ENCODE data around the gene CDC42SE2.
"Not testable (repeated sequence)": the region's sequence is repeated elsewhere in the genome, so short reads cannot be mapped to it uniquely, and the experiment has no call there.

CDC42SE2 gene

GRCh38 chr5:131316822-131317221 lies 53.0 kb downstream of the CDC42SE2 start:
- DNase-seq (ENCODE audit: low read depth in 1 of 2, low spot score in 1 of 2): no peak

DNA sequence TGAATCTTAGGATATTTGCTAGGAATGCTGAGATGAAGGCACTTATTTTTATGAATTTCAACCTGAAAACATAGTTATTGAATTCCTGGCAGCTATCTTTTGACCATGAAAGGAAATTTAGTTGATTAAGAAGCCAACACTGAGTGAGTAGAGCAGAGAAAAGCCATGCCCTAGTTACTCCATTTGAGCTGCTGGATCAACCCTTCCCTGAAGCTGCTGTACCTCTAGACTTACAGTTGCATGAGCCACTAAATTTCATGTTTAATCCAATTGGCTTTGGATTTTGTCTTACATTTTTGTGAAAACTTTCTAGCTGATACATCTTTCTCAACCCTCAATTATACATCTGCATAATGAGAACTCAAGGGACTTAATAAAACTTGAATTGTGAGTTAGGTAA lies 54.6 kb downstream of the CDC42SE2 start:
- DNase-seq (ENCODE audit: low read depth in 1 of 2, low spot score in 1 of 2): no peak

DNA sequence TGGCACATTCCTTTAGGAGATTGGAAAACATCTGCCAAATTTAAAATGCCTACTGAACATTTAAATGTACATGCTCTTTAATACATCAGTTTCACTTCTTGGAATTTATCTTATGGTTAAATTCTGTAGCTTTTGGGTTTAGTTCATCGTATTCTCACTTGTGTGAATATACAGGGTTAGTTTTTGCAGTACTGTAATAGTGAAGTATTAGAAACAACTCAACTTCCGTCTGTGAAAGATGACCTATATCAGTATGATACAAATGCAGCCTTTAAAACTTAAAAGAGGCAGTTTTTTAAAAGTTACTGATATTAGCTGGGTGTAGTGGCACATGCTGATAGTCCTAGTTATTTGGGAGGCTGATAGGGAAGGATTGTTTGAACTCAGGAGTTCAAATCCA lies 57.2 kb downstream of the CDC42SE2 start:
- DNase-seq (ENCODE audit: low read depth in 1 of 2, low spot score in 1 of 2): no peak

- no peak for DNase-seq (ENCODE audit: low read depth in 1 of 2, low spot score in 1 of 2)
These were observed 59.1 kb downstream of the CDC42SE2 start for GRCh38 chr5:131322926-131323325.

GRCh38 chr5:131323378-131323777 lies 59.5 kb downstream of the CDC42SE2 start:
- DNase-seq (ENCODE audit: low read depth in 1 of 2, low spot score in 1 of 2): no peak

- no peak for DNase-seq (ENCODE audit: low read depth in 1 of 2, low spot score in 1 of 2)
These were observed 60.5 kb downstream of the CDC42SE2 start for GRCh38 chr5:131324303-131324702.

- DNase-seq (ENCODE audit: low read depth in 1 of 2, low spot score in 1 of 2): no peak
These were observed 64.9 kb downstream of the CDC42SE2 start for GRCh38 chr5:131328536-131329285.

- no peak for DNase-seq (ENCODE audit: low read depth in 1 of 2, low spot score in 1 of 2)
These were observed 65.4 kb downstream of the CDC42SE2 start for GRCh38 chr5:131329286-131329560.

DNA sequence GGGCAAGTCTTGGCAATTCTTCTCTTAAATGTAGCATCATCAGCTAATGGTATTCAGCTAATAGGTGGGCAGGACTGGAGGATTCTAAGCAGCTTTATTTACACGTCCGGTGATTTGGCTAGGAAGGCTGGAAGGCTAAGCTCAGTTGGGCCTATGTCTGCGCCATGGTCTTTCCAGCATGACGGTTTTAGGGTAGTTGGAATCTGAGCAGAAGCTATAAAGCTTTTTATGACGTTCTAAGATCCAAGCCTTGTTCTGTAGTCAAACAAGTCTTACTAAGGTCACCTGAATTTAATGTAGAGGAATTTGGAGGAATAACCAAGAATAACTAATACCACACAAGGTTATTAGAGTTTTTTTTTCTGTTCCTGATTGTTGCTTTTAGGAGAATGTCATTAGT lies 66.2 kb downstream of the CDC42SE2 start:
- no peak for DNase-seq (ENCODE audit: low read depth in 1 of 2, low spot score in 1 of 2)

DNA sequence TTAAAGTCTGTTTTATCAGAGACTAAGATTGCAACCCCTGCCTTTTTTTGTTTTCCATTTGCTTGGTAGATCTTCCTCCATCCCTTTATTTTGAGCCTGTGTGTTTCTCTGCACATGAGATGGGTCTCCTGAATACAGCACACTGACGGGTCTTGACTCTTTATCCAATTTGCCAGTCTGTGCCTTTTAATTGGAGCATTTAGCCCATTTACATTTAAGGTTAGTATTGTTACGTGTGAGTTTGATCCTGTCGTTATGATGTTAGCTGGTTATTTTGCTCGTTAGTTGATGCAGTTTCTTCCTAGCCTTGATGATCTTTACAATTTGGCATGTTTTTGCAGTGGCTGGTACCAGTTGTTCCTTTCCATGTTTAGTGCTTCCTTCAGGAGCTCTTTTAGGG lies 71.9 kb downstream of the CDC42SE2 start:
- not testable (repeated sequence) for DNase-seq (ENCODE audit: low read depth in 1 of 2, low spot score in 1 of 2)

DNA sequence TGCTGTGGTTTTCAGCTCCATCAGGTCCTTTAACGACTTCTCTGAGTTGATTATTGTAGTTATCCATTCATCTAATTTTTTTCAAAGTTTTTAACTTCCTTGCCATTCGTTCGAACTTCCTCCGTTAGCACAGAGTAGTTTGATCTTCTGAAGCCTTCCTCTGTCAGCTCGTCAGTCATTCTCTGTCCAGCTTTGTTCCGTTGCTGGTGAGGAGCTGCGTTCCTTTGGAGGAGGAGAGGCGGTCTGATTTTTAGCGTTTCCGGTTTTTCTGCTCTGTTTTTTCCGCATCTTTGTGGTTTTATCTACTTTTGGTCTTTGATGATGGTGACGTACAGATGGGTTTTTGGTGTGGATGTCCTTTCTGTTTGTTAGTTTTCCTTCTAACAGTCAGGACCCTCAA lies 72.9 kb downstream of the CDC42SE2 start:
- DNase-seq (ENCODE audit: low read depth in 1 of 2, low spot score in 1 of 2): not testable (repeated sequence)

DNA sequence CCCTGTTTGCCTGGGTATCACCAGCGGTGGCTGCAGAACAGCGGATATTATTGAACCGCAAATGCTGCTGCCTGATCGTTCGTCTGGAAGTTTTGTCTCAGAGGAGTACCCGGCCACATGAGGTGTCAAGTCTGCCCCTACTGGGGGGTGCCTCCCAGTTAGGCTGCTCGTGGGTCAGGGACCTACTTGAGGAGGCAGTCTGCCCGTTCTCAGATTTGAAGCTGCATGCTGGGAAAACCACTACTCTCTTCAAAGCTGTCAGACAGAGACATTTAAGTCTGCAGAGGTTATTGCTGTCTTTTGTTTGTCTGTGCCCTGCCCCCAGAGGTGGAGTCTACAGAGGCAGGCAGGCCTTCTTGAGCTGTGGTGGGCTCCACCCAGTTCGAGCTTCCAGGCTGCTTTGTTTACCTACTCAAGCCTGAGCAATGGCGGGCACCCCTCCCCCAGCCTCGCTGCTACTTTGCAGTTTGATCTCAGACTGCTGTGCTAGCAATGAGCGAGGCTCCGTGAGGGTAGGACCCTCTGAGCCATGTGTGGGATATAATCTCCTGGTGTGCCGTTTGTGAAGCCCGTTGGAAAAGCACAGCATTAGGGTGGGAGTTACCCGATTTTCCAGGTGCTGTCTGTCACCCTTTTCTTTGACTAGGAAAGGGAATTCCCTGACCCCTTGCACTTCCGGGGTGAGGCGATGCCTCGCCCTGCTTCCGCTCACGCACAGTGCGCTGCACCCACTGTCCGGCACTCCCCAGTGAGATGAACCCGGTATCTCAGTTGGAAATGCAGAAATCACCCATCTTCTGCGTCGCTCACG lies 73.6 kb downstream of the CDC42SE2 start:
- DNase-seq (ENCODE audit: low read depth in 1 of 2, low spot score in 1 of 2): not testable (repeated sequence)

GRCh38 chr5:131338051-131338453 lies 74.2 kb downstream of the CDC42SE2 start:
- DNase-seq (ENCODE audit: low read depth in 1 of 2, low spot score in 1 of 2): no peak

GRCh38 chr5:131344288-131344687 lies 80.4 kb downstream of the CDC42SE2 start:
- DNase-seq (ENCODE audit: low read depth in 1 of 2, low spot score in 1 of 2): not testable (repeated sequence)

DNA sequence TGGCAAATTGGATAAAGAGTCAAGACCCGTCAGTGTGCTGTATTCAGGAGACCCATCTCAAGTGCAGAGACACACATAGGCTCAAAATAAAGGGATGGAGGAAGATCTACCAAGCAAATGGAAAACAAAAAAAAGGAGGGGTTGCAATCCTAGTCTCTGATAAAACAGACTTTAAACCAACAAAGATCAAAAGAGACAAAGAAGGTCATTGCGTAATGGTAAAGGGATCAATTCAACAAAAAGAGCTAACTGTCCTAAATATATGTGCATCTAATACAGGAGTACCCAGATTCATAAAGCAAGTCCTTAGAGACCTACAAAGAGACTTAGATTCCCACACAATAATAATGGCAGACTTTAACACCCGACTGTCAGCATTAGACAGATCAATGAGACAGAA lies 82.4 kb downstream of the CDC42SE2 start:
- not testable (repeated sequence) for DNase-seq (ENCODE audit: low read depth in 1 of 2, low spot score in 1 of 2)

DNA sequence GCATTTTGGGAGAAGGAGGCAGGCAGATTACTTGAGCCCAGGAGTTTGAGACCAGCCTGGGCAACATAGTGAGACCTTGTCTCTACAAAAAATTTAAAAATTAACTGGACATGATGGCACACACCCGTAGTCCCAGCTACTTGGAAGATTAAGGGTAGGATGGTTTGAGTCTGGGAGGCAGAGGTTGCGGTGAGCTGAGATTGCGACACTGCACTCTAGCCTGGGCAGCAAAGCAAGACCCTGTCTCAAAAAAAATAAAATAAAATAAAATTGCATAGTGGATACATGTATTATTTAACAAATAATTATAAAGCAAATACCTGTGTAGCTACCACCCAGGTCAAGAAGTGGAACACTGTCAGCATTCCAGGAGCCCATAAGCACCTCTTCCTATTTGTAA lies 90.1 kb downstream of the CDC42SE2 start:
- no peak for DNase-seq (ENCODE audit: low read depth in 1 of 2, low spot score in 1 of 2)

- DNase-seq (ENCODE audit: low read depth in 1 of 2, low spot score in 1 of 2): no peak
These were observed 92.2 kb downstream of the CDC42SE2 start for GRCh38 chr5:131355971-131356528.

- DNase-seq (ENCODE audit: low read depth in 1 of 2, low spot score in 1 of 2): no peak
These were observed 92.8 kb downstream of the CDC42SE2 start for GRCh38 chr5:131356619-131357018.

DNA sequence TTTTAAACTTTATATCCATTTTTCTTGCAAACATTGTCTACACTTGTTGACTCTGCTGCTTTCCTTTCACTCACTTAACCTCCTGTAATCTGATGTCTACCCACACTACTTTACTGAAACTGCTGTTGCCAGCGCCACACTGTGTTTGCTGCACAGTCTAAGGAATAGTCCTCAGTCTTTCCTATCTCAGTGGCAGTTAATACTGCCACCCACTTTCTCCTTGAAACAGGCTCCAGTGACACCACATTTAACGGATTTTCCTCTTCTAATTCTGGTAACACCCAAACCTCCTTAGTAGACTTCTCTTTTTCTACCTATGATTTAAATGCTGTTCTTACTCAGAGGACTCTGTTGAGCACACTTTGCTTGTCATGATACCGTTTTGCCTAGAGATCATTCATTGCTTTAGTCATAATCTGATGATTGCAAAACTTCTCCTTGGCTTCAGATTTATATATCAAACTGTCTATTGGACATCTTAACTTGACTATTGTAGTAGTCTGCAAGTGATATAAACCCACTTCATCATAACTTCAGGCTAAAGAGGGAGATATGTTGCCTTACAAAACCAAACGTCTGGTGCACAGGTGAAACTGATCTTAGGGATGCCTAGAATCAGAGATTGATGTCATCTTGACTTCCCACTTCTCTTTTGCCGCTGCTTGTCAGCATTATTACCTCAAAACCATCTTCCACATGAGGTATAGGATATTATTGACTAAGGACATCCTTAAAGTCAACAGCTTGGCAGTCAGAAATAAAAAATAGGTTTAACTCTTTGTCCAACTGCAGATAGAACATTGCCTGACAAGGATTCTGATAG lies 94.1 kb downstream of the CDC42SE2 start:
- no peak for DNase-seq (ENCODE audit: low read depth in 1 of 2, low spot score in 1 of 2)

DNA sequence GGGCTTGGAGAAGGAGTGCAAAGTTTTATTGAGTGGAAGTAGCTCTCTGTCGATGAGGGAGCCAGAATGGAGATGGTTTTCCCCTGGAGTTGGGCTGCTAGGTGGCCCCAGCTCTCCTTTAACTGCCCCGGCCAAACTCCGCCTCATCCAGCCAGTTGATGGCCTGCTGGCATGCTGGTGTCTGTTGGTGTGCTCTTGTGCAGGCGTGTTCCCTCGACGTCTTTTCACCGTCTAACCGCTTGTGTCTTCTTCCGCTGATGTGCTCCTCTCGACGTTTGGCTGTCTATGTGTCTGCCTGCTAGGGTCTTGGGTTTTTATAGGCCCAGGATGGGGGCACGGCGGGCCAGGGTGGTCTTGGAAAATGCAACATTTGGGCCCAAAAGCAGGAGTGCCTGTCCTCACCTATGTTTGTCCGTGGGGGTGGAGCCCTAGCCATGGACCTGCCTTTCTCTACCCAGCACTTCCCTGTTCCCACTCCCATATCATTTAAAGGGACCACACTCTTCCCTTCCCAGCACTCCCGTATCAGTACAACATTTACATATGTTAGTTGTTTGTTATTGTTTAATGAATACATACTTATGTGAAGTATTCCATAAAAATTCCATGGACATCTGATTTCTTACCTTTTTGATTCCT lies 97.9 kb downstream of the CDC42SE2 start:
- DNase-seq (ENCODE audit: low read depth in 1 of 2, low spot score in 1 of 2): no peak

Data from activated T-helper 1 cell treated with anti-CD3 and anti-CD28 coated beads, Interleukin-2, amount 50 U/mL, for 16 hours (primary cell).